Right atrium auricular region (tissue), 2 donors: Measurements from ENCODE around the gene DEPP1. TPM values are rescaled to one million over a fixed set of nuclear protein-coding genes. Genes with fewer than 3 reads are reported as not detected.

Source experiments
- DNase-seq: peaks from one replicate; pipeline ENCODE4 v3.0.0-alpha.2; 2019; ENCODE audit warnings: low spot score
- H3K27ac ChIP-seq, 2 donors: fragments of 200-600 bp; sonication (generic); 1 replicate in 1 of 2; 2 replicates in 1 of 2; pipeline ENCODE4 v1.5.1; 2016 to 2019
- H3K27me3 ChIP-seq, 2 donors: fragments of 200-600 bp; sonication (generic); one replicate each; pipeline versions ENCODE4 v1.5.1 to v1.6.0; 2017 to 2019
- H3K36me3 ChIP-seq: fragments of 200-600 bp; sonication (generic); one replicate; pipeline ENCODE4 v1.5.1; 2016
- H3K4me1 ChIP-seq, 2 donors: fragments of 200-600 bp; sonication (generic); one replicate each; pipeline versions ENCODE4 v1.5.1 to v1.6.0; 2017 to 2019
- H3K4me3 ChIP-seq, 2 donors: fragments of 200-600 bp; sonication (generic); 1 replicate in 1 of 2; 2 replicates in 1 of 2; pipeline ENCODE4 v1.5.1; 2017 to 2019; ENCODE audit warnings: mild to moderate bottlenecking in 1 of 2, moderate library complexity in 1 of 2
- H3K9me3 ChIP-seq, 2 donors: fragments of 200-600 bp; sonication (generic); one replicate each; pipeline ENCODE4 v1.5.1; 2019
- total RNA-seq, 2 donors: library from RNA; depleted of rRNA; stranded (reverse); fragments of >200 nt; gene quantifications; one replicate each; pipeline ENCODE4 v1.1.0, GENCODE V29; 2016
- TF ChIP-seq, protein P1 (sequence below), 2 donors: fragments of 200-600 bp; sonication (generic); IDR thresholded peaks; one replicate each; pipeline ENCODE4 v1.5.1; 2019; ENCODE audit warnings: antibody characterized with exemption in 2 of 2

Gene DEPP1
- total RNA-seq, 2 donors from 2014 or later: 68.8 to 143 TPM

GRCh38 chr10:44969854-44970253 lies 8.8 kb downstream of the DEPP1 start:
- H3K4me3 ChIP-seq: no peak overlapping the region
- H3K27ac ChIP-seq: peak overlapping the region; percentile 33 to 52
- H3K27me3 ChIP-seq: no peaks in the 10 kb centered on the region
- H3K9me3 ChIP-seq: no peaks in the 10 kb centered on the region
- H3K36me3 ChIP-seq: peaks cover 28% of the 10 kb centered on the region
- TF ChIP-seq, protein P1, sequence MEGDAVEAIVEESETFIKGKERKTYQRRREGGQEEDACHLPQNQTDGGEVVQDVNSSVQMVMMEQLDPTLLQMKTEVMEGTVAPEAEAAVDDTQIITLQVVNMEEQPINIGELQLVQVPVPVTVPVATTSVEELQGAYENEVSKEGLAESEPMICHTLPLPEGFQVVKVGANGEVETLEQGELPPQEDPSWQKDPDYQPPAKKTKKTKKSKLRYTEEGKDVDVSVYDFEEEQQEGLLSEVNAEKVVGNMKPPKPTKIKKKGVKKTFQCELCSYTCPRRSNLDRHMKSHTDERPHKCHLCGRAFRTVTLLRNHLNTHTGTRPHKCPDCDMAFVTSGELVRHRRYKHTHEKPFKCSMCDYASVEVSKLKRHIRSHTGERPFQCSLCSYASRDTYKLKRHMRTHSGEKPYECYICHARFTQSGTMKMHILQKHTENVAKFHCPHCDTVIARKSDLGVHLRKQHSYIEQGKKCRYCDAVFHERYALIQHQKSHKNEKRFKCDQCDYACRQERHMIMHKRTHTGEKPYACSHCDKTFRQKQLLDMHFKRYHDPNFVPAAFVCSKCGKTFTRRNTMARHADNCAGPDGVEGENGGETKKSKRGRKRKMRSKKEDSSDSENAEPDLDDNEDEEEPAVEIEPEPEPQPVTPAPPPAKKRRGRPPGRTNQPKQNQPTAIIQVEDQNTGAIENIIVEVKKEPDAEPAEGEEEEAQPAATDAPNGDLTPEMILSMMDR (IDR thresholded peaks at IDR 0.05): no peak
- H3K4me1 ChIP-seq: peaks cover 0 to 90% of the 10 kb centered on the region in 2 donors
- DNase-seq: no peak

- H3K27ac ChIP-seq: peak overlapping the region; percentile 94 to 96
- H3K4me3 ChIP-seq: no peak overlapping the region
- peaks cover 0 to 90% of the 10 kb centered on the region in 2 donors for H3K4me1 ChIP-seq
- peaks cover 28% of the 10 kb centered on the region for H3K36me3 ChIP-seq
- TF ChIP-seq, protein P1 (IDR thresholded peaks at IDR 0.05): no peak
- DNase-seq: no peak
- H3K9me3 ChIP-seq: no peaks in the 10 kb centered on the region
- no peaks in the 10 kb centered on the region for H3K27me3 ChIP-seq
Measured at GRCh38 chr10:44968500-44969400, 9.9 kb downstream of the DEPP1 start.

DNA sequence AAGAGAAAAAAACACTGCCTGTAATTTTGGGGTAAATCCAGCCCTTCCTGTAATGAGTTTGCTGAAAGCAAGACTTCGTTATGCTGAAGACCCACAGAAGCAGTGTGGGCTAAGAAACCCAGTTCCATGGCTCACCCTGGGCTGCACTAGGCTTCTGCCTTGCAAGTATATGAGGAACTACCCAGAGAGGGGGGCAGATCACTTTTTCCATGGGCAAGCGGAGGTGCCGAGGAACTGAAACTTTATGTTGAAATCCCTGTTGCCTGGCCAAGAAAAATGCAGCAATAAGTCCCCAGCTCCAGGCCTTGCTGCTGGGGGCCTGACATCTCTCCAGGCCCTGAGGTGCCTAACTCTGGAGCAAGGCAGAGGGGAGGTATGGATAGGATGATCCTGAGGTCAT lies 10.5 kb downstream of the DEPP1 start:
- peaks cover 0 to 90% of the 10 kb centered on the region in 2 donors for H3K4me1 ChIP-seq
- H3K36me3 ChIP-seq: peaks cover 28% of the 10 kb centered on the region
- peak overlapping the region; percentile 94 to 96 for H3K27ac ChIP-seq
- H3K27me3 ChIP-seq: no peaks in the 10 kb centered on the region
- DNase-seq: peak; percentile 89
- TF ChIP-seq, protein P1 (IDR thresholded peaks at IDR 0.05): no peak
- no peak overlapping the region for H3K4me3 ChIP-seq
- H3K9me3 ChIP-seq: no peaks in the 10 kb centered on the region

- Histone ChIP-seq H3K9me3 (no peaks in the 10 kb centered on the region), H3K27ac (peak overlapping the region; percentile 94 to 96), H3K27me3 (no peaks in the 10 kb centered on the region), H3K36me3 (peaks cover 28% of the 10 kb centered on the region), H3K4me3 (no peak overlapping the region), H3K4me1 (peaks cover 0 to 90% of the 10 kb centered on the region in 2 donors)
- TF ChIP-seq, protein P1 (IDR thresholded peaks at IDR 0.05): no peak
- peak; percentile 59 for DNase-seq
Measured at GRCh38 chr10:44967616-44968015, 11.0 kb downstream of the DEPP1 start.

DNA sequence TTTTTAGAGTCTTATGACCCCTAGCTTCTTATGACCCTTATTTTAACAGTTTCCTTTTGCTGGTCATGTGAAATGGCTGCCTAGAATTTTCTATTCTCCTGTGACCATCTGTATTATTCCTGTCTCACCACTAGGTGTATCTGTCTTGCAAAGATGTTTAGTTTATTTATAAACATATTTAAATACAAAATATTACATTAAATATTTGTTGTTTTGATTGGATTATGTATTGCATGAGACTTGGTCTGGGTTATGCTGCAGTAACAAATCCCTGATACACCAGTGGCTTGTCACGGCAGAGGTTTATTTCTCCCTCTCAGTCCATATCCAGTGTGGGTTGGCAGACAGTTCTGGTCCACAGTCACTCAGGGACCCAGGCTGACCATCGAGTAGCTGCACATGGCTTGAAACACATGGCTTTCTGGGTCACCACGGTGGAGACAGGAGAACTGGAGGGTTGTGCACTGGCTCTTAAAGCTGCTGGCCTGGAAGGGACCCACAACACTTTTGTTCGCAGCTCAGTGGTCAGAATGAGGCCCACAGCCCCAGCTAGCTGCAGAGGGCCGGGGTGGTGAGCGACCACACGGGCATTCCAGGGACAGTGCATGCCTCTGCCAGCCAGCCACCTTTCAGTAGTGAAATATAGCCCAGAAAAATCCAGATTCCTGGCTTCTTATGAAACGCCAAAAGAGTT lies 11.6 kb downstream of the DEPP1 start:
- peak overlapping the region; percentile 94 to 96 for H3K27ac ChIP-seq
- H3K27me3 ChIP-seq: no peaks in the 10 kb centered on the region
- DNase-seq: peak; percentile 57
- no peaks in the 10 kb centered on the region for H3K9me3 ChIP-seq
- peaks cover 26% of the 10 kb centered on the region for H3K36me3 ChIP-seq
- H3K4me1 ChIP-seq: peaks cover 0 to 90% of the 10 kb centered on the region in 2 donors
- TF ChIP-seq, protein P1 (IDR thresholded peaks at IDR 0.05): peak; percentile 30 to 49
- H3K4me3 ChIP-seq: no peak overlapping the region
